HepG2 (cell line): ENCODE results near the gene ARFGAP3. TPM values are rescaled to one million over a fixed set of nuclear protein-coding genes. Genes with fewer than 3 reads are reported as not detected.

Experiments used
- BATF2 ChIP-seq: sonication (generic); formaldehyde crosslinking; IDR thresholded peaks from 2 replicates; pipeline ENCODE4 v1.8.0; 2022; ENCODE audit warnings: mild to moderate bottlenecking, missing genetic modification reagents, moderate library complexity
- CBX2 ChIP-seq, 2 experiments: fragments of 200-600 bp in 1 of 2; sonication (generic); formaldehyde crosslinking in 1 of 2; IDR thresholded peaks; 2 replicates each; pipeline versions ENCODE4 v1.7.0 to v1.8.1; 2018 to 2022; ENCODE audit warnings: low read depth in 2 of 2, low read length in 1 of 2, mild to moderate bottlenecking in 1 of 2, missing genetic modification reagents in 1 of 2
- ETV6 ChIP-seq: sonication (generic); formaldehyde crosslinking; conservative IDR thresholded peaks from 2 replicates; pipeline ENCODE4 v1.4.0; 2020; ENCODE audit warnings: missing genetic modification reagents
- EZH2 ChIP-seq: conservative IDR thresholded peaks from 2 replicates; pipeline ENCODE4 v1.6.1; 2012; ENCODE audit warnings: mild to moderate bottlenecking, low read depth, low read length, moderate library complexity
- GMEB1 ChIP-seq: sonication (generic); formaldehyde crosslinking; IDR thresholded peaks from 2 replicates; pipeline ENCODE4 v1.5.1; 2020; ENCODE audit warnings: missing genetic modification reagents, mild to moderate bottlenecking, borderline replicate concordance
- HDAC2 ChIP-seq: sonication (generic); formaldehyde crosslinking; IDR thresholded peaks from 2 replicates; pipeline ENCODE4 v1.4.0; 2020; ENCODE audit warnings: missing genetic modification reagents
- HMGXB4 ChIP-seq, 2 experiments: sonication (generic) in 1 of 2; formaldehyde crosslinking in 1 of 2; IDR thresholded peaks; 2 replicates each; pipeline versions ENCODE4 v1.4.0 to v1.6.1; 2018 to 2020; ENCODE audit warnings: missing genetic modification reagents in 2 of 2, borderline replicate concordance in 1 of 2, low read depth in 1 of 2, mild to moderate bottlenecking in 1 of 2, missing biosample characterization in 1 of 2
- NAIF1 ChIP-seq: sonication (generic); formaldehyde crosslinking; IDR thresholded peaks from 2 replicates; pipeline ENCODE4 v1.5.0; 2020; ENCODE audit warnings: mild to moderate bottlenecking, missing genetic modification reagents, borderline replicate concordance
- PAF1 ChIP-seq: IDR thresholded peaks from 2 replicates; pipeline ENCODE4 v1.6.1; 2016; ENCODE audit warnings: missing genetic modification reagents, missing compliant biosample characterization
- PREB ChIP-seq: sonication (generic); formaldehyde crosslinking; IDR thresholded peaks from 2 replicates; pipeline ENCODE4 v1.4.0; 2020; ENCODE audit warnings: missing genetic modification reagents
- RELA ChIP-seq: sonication (generic); formaldehyde crosslinking; IDR thresholded peaks from 2 replicates; pipeline ENCODE4 v1.4.0; 2020; ENCODE audit warnings: missing genetic modification reagents
- RFXAP ChIP-seq: sonication (generic); formaldehyde crosslinking; IDR thresholded peaks from 2 replicates; pipeline ENCODE4 v1.4.0; 2020; ENCODE audit warnings: missing genetic modification reagents, borderline replicate concordance
- SCMH1 ChIP-seq: sonication (generic); formaldehyde crosslinking; IDR thresholded peaks from 2 replicates; pipeline ENCODE4 v1.9.0; 2021; ENCODE audit warnings: missing genetic modification reagents, mild to moderate bottlenecking, borderline replicate concordance
- SIX4 ChIP-seq: sonication (generic); formaldehyde crosslinking; IDR thresholded peaks from 2 replicates; pipeline ENCODE4 v1.4.0; 2020; ENCODE audit warnings: missing genetic modification reagents
- SRSF9 ChIP-seq: fragments of 200-400 bp; formaldehyde crosslinking; IDR thresholded peaks from 2 replicates; pipeline ENCODE4 v1.6.1; 2018; ENCODE audit warnings: borderline replicate concordance, mild to moderate bottlenecking, low read depth, low read length; ENCODE audit not compliant: insufficient read depth, poor library complexity, severe bottlenecking
- ZFP36 ChIP-seq: fragments of 150-350 bp; IDR thresholded peaks from 2 replicates; pipeline ENCODE4 v1.6.1; 2018; ENCODE audit warnings: borderline replicate concordance, low read length, low read depth; ENCODE audit not compliant: partially characterized antibody
- ZFX ChIP-seq: sonication (generic); formaldehyde crosslinking; IDR thresholded peaks from 2 replicates; pipeline ENCODE4 v1.4.0; 2020; ENCODE audit warnings: mild to moderate bottlenecking, low read depth, missing genetic modification reagents, moderate library complexity
- ZNF160 ChIP-seq: sonication (generic); formaldehyde crosslinking; IDR thresholded peaks from 2 replicates; pipeline ENCODE4 v1.8.0; 2022; ENCODE audit warnings: mild to moderate bottlenecking, inconsistent platforms, missing genetic modification reagents
- ZNF430 ChIP-seq: sonication (generic); formaldehyde crosslinking; IDR thresholded peaks from 2 replicates; pipeline ENCODE4 v1.9.0; 2021; ENCODE audit warnings: mild to moderate bottlenecking, missing genetic modification reagents
- ZNF616 ChIP-seq: sonication (generic); formaldehyde crosslinking; IDR thresholded peaks from 2 replicates; pipeline ENCODE4 v1.5.0; 2020; ENCODE audit warnings: low read depth, mild to moderate bottlenecking, missing genetic modification reagents
- ZNF678 ChIP-seq: sonication (generic); formaldehyde crosslinking; IDR thresholded peaks from 2 replicates; pipeline ENCODE4 v1.4.0; 2020; ENCODE audit warnings: mild to moderate bottlenecking, missing genetic modification reagents
- ZNF7 ChIP-seq: IDR thresholded peaks from 2 replicates; pipeline ENCODE4 v1.6.1; 2016; ENCODE audit warnings: missing biosample characterization, missing genetic modification reagents
- ZNF737 ChIP-seq: sonication (generic); formaldehyde crosslinking; IDR thresholded peaks from 2 replicates; pipeline ENCODE4 v1.5.0; 2020; ENCODE audit warnings: missing genetic modification reagents, mild to moderate bottlenecking, borderline replicate concordance
- polyA plus RNA-seq, 8 experiments: library from polyadenylated mRNA; depleted of rRNA in 3 of 8; stranded (reverse) in 7 of 8; unstranded in 1 of 8; fragments of >200 nt; fragmentation: Illumina TruSeq in 4 of 8; extraction: Trizol in 4 of 8; gene quantifications; 2 replicates each; pipeline versions ENCODE4 v1.2.1 to v1.2.3, GENCODE V29; 2011 to 2016; ENCODE audit warnings: low read depth in 4 of 8, missing spikeins in 1 of 8, mixed read lengths in 1 of 8; ENCODE audit not compliant: insufficient read depth in 1 of 8
- total RNA-seq, 5 experiments: library from RNA; depleted of rRNA; stranded (reverse); fragments of >200 nt; fragmentation: Illumina TruSeq; extraction: Trizol; gene quantifications; 2 replicates each; pipeline ENCODE4 v1.2.3, GENCODE V29; 2016; ENCODE audit warnings: low read depth in 1 of 5

ARFGAP3 gene
- total and polyA plus RNA-seq, 2 of the 13 experiments (the other 11 are each of a cell fraction or from before 2014, with no cell fraction given) = 41.7 to 61.6 TPM

GRCh38 chr22:42856865-42857704 is at the start of gene ARFGAP3 (continued):
- TF ChIP-seq ETV6 (CRISPR knock-in tag) = 0 out of 2 replicates have a peak, but pooled peaks have one; percentile 16
- no peak for TF ChIP-seq PAF1 (CRISPR knock-in tag)
- peak; percentile 93 for TF ChIP-seq ZFX (CRISPR knock-in tag)
- TF ChIP-seq HDAC2 (CRISPR knock-in tag) = peak; percentile 58; the same call in 1 of the 2 replicates
- no peak for TF ChIP-seq EZH2
- 0 out of 2 replicates have a peak, but pooled peaks have one; percentile 72 for TF ChIP-seq PREB (CRISPR knock-in tag)
- no peak for TF ChIP-seq SRSF9
- peak; percentile 90; the same call in 1 of the 2 replicates for TF ChIP-seq ZNF160
- no peak; the same call in 1 of the 2 replicates for TF ChIP-seq RELA (CRISPR knock-in tag)
- TF ChIP-seq RFXAP = peak; percentile 95
- no peak; the same call in 1 of the 2 replicates for TF ChIP-seq ZNF430
- TF ChIP-seq ZNF678 (CRISPR knock-in tag) = peak; percentile 86; the same call in 1 of the 2 replicates
- no peak for TF ChIP-seq ZNF7 (CRISPR knock-in tag)
- TF ChIP-seq ZNF616 (CRISPR knock-in tag) = peak; percentile 92; the same call in 1 of the 2 replicates
- peak; percentile 96 for TF ChIP-seq BATF2 (CRISPR knock-in tag)
- TF ChIP-seq CBX2 (IDR thresholded peaks at IDR 0.05; ENCODE audit: low read depth, low read length) = no peak
- 0 out of 2 replicates have a peak, but pooled peaks have one; percentile 34 for TF ChIP-seq CBX2 (CRISPR knock-in tag; IDR thresholded peaks at IDR 0.05; ENCODE audit: low read depth)
- TF ChIP-seq SCMH1 (CRISPR knock-in tag) = no peak
- no peak for TF ChIP-seq ZNF737 (CRISPR knock-in tag)
- TF ChIP-seq HMGXB4 (CRISPR knock-in tag; IDR thresholded peaks at IDR 0.05; ENCODE audit: borderline replicate concordance in 1 of 2, low read depth in 1 of 2) = peak in 1 of 2 experiments; percentile 22; a peak in 1 of 4 replicates
- TF ChIP-seq ZFP36 = no peak
- no peak for TF ChIP-seq SIX4
- peak; percentile 40; the same call in 1 of the 2 replicates for TF ChIP-seq GMEB1 (CRISPR knock-in tag)
- TF ChIP-seq NAIF1 (CRISPR knock-in tag) = no peak
